Mesenchymal stem cell (in vitro differentiated cells and primary cell): ENCODE data around the gene COG7.

Experiments
- DNase-seq: peaks from one replicate; pipeline ENCODE4 v3.0.0-alpha.2; 2013
- H2AFZ ChIP-seq: one replicate; pipeline ENCODE4 v1.6.1; 2013; ENCODE audit warnings: low read depth, mild to moderate bottlenecking, control low read depth, inconsistent platforms, low read length, moderate library complexity
- H2AK5ac ChIP-seq: 2 replicates; pipeline ENCODE4 v1.6.1; 2013; ENCODE audit warnings: low read length, moderate library complexity, mild to moderate bottlenecking, inconsistent platforms; ENCODE audit not compliant: severe bottlenecking
- H2BK120ac ChIP-seq: one replicate; pipeline ENCODE4 v1.6.1; 2013; ENCODE audit warnings: low read depth, mild to moderate bottlenecking, inconsistent platforms, low read length, moderate library complexity
- H2BK12ac ChIP-seq, 2 experiments: one replicate each; pipeline ENCODE4 v1.6.1; 2013; ENCODE audit warnings: inconsistent platforms in 2 of 2, low read length in 2 of 2, mild to moderate bottlenecking in 2 of 2, moderate library complexity in 2 of 2, control low read depth in 1 of 2
- H2BK15ac ChIP-seq: one replicate; pipeline ENCODE4 v1.6.1; 2013; ENCODE audit warnings: mild to moderate bottlenecking, low read depth, inconsistent platforms; ENCODE audit not compliant: poor library complexity, severe bottlenecking
- H2BK5ac ChIP-seq: 2 replicates; pipeline ENCODE4 v1.6.1; 2013; ENCODE audit warnings: low read depth, mild to moderate bottlenecking, low read length, control low read depth, inconsistent platforms; ENCODE audit not compliant: poor library complexity, severe bottlenecking
- H3K14ac ChIP-seq, 2 experiments: one replicate each; pipeline ENCODE4 v1.6.1; 2013; ENCODE audit warnings: inconsistent platforms in 2 of 2, low read length in 2 of 2, control low read depth in 1 of 2, mild to moderate bottlenecking in 1 of 2, moderate library complexity in 1 of 2
- H3K18ac ChIP-seq, 2 experiments: one replicate each; pipeline ENCODE4 v1.6.1; 2013; ENCODE audit warnings: inconsistent platforms in 2 of 2, low read length in 2 of 2, control low read depth in 1 of 2, low read depth in 1 of 2, mild to moderate bottlenecking in 1 of 2
- H3K23ac ChIP-seq, 2 experiments: one replicate each; pipeline ENCODE4 v1.6.1; 2013; ENCODE audit warnings: inconsistent platforms in 2 of 2, low read length in 2 of 2, mild to moderate bottlenecking in 2 of 2, moderate library complexity in 2 of 2, control low read depth in 1 of 2
- H3K27ac ChIP-seq: 2 replicates; pipeline ENCODE4 v1.5.1; 2013; ENCODE audit warnings: mild to moderate bottlenecking, moderate library complexity, low read length, control low read depth, inconsistent platforms; ENCODE audit not compliant: poor library complexity, severe bottlenecking
- H3K27me3 ChIP-seq, 2 experiments: 2 replicates each; pipeline versions ENCODE4 v1.6.1 to v1.7.0; 2013; ENCODE audit warnings: low read length in 2 of 2, mild to moderate bottlenecking in 2 of 2, moderate library complexity in 2 of 2, control low read depth in 1 of 2, inconsistent platforms in 1 of 2; ENCODE audit not compliant: control insufficient read depth in 1 of 2, insufficient read depth in 1 of 2
- H3K36me3 ChIP-seq, 2 experiments: 2 replicates each; pipeline versions ENCODE4 v1.6.1 to v1.7.0; 2013; ENCODE audit warnings: low read length in 2 of 2, control low read depth in 1 of 2, inconsistent platforms in 1 of 2, low read depth in 1 of 2, mild to moderate bottlenecking in 1 of 2; ENCODE audit not compliant: insufficient read depth in 2 of 2, control insufficient read depth in 1 of 2
- H3K4ac ChIP-seq, 2 experiments: one replicate each; pipeline ENCODE4 v1.6.1; 2013; ENCODE audit warnings: inconsistent platforms in 2 of 2, low read length in 2 of 2, mild to moderate bottlenecking in 2 of 2, moderate library complexity in 2 of 2, control low read depth in 1 of 2, low read depth in 1 of 2
- H3K4me1 ChIP-seq: 2 replicates; pipeline ENCODE4 v1.6.1; 2013; ENCODE audit warnings: low read depth, low read length, control low read depth; ENCODE audit not compliant: control insufficient read depth, insufficient read depth
- H3K4me2 ChIP-seq: 2 replicates; pipeline ENCODE4 v1.6.1; 2013; ENCODE audit warnings: low read length, mild to moderate bottlenecking, inconsistent platforms; ENCODE audit not compliant: poor library complexity, severe bottlenecking
- H3K4me3 ChIP-seq, 2 experiments: 2 replicates each; pipeline versions ENCODE4 v1.5.1 to v1.7.0; 2013; ENCODE audit warnings: low read length in 2 of 2, mild to moderate bottlenecking in 2 of 2, control low read depth in 1 of 2, low read depth in 1 of 2; ENCODE audit not compliant: insufficient read depth in 1 of 2
- H3K79me1 ChIP-seq: replicated peaks from 2 replicates; pipeline ENCODE4 v1.6.1; 2013; ENCODE audit warnings: mild to moderate bottlenecking, control low read depth, low read length, inconsistent platforms; ENCODE audit not compliant: poor library complexity, severe bottlenecking
- H3K9ac ChIP-seq: 2 replicates; pipeline ENCODE4 v1.7.0; 2013; ENCODE audit warnings: mild to moderate bottlenecking, low read length, moderate library complexity
- H3K9me3 ChIP-seq: 2 replicates; pipeline ENCODE4 v1.7.0; 2013; ENCODE audit warnings: mild to moderate bottlenecking, low read length; ENCODE audit not compliant: control insufficient read depth
- H4K8ac ChIP-seq: one replicate; pipeline ENCODE4 v1.6.1; 2013; ENCODE audit warnings: inconsistent platforms, mild to moderate bottlenecking, low read length, moderate library complexity
- H4K91ac ChIP-seq: one replicate; pipeline ENCODE4 v1.6.1; 2013; ENCODE audit warnings: mild to moderate bottlenecking, low read length, inconsistent platforms
- WGBS: methylation state at CpG from one replicate; pipeline ENCODE4 v1.1.7; 2013; ENCODE audit warnings: mixed read lengths; 5-methylcytosine and 5-hydroxymethylcytosine counted together

The COG7 gene

DNA sequence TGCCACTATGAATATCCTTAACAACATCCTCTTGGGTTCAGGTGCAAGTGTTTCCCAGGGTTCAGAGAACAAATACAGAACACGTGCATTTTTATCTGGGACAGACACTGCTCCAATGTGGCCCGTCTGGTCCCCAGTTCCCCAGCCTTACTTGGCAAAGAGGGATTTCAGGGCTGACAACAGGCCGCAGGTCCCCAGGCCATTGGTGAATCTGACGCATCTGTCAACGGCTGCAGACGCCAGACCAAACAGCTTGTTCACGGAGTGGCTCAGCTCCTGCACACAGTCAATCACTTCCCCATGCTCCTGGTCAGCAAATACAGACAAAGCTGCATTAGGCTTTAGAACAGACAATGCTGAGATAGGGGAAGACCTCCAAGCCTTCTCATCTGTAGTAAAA, 36.2 kb downstream of the COG7 start:
- H3K4me3 ChIP-seq: no peak overlapping the region
- H2BK120ac ChIP-seq: no peak overlapping the region
- H3K36me3 ChIP-seq: peaks cover 46 to 66% of the 10 kb centered on the region in 2 experiments
- H3K9me3 ChIP-seq: no peaks in the 10 kb centered on the region
- no peak overlapping the region for H2AFZ ChIP-seq
- no peak for DNase-seq
- H3K18ac ChIP-seq: no peak overlapping the region
- H2BK15ac ChIP-seq: no peak overlapping the region
- H2BK12ac ChIP-seq: no peak overlapping the region
- H3K79me1 ChIP-seq: no peaks in the 10 kb centered on the region
- no peak overlapping the region for H3K14ac ChIP-seq
- no peak overlapping the region for H4K91ac ChIP-seq
- H2AK5ac ChIP-seq: no peak overlapping the region
- WGBS: 94% methylated on average over 7 of the region's 7 CpGs
- no peak overlapping the region for H3K9ac ChIP-seq
- H3K23ac ChIP-seq: no peak overlapping the region
- H4K8ac ChIP-seq: no peak overlapping the region
- no peak overlapping the region for H2BK5ac ChIP-seq
- peaks cover 4% of the 10 kb centered on the region for H3K4me1 ChIP-seq
- H3K4me2 ChIP-seq: no peak overlapping the region
- no peak overlapping the region for H3K4ac ChIP-seq
- no peaks in the 10 kb centered on the region for H3K27me3 ChIP-seq
- no peak overlapping the region for H3K27ac ChIP-seq

DNA sequence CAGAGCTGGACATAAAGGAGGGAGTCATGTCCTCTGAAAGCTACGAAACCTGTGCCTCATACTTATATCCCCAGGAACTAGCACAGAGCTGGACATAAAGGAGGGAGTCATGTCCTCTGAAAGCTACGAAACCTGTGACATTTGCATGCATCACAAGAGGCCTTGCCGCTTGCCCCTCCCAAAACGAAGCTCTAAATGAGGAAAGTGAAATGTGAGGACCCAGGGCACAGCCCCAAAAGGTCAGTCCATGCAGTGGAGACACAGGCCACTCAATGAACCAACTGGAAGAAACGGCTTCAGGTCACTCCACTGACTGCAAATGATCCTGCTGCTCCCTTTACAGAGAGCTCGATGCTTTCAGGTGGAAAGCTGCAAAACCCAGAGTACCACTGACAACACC, 38.3 kb downstream of the COG7 start:
- Histone ChIP-seq H3K9me3 (no peaks in the 10 kb centered on the region), H2BK15ac (no peak overlapping the region), H2BK12ac (no peak overlapping the region), H3K27me3 (no peaks in the 10 kb centered on the region), H3K4me3 (no peak overlapping the region), H4K91ac (no peak overlapping the region), H3K36me3 (peaks cover 43 to 81% of the 10 kb centered on the region in 2 experiments), H2AK5ac (no peak overlapping the region), H3K23ac (no peak overlapping the region), H3K79me1 (no peaks in the 10 kb centered on the region), H3K9ac (no peak overlapping the region), H2AFZ (no peak overlapping the region), H3K14ac (no peak overlapping the region), H3K4me1 (peaks cover 6% of the 10 kb centered on the region), H3K18ac (no peak overlapping the region), H3K4me2 (no peak overlapping the region), H2BK5ac (no peak overlapping the region), H3K27ac (no peak overlapping the region), H2BK120ac (no peak overlapping the region), H3K4ac (no peak overlapping the region), H4K8ac (no peak overlapping the region)
- WGBS: 97% methylated on average over 5 of the region's 6 CpGs
- no peak for DNase-seq

GRCh38 chr16:23410176-23410575, 42.8 kb downstream of the COG7 start:
- Histone ChIP-seq H3K9me3 (no peaks in the 10 kb centered on the region), H4K91ac (no peak overlapping the region), H3K27me3 (no peaks in the 10 kb centered on the region), H3K4me3 (no peak overlapping the region), H2BK5ac (no peak overlapping the region), H2BK120ac (no peak overlapping the region), H2BK12ac (no peak overlapping the region), H3K4me2 (no peak overlapping the region), H3K27ac (peak overlapping the region; percentile 52), H4K8ac (no peak overlapping the region), H3K23ac (no peak overlapping the region), H3K14ac (no peak overlapping the region), H3K4ac (no peak overlapping the region), H3K79me1 (peaks cover 1% of the 10 kb centered on the region), H2AK5ac (peak overlapping the region; percentile 1), H2AFZ (no peak overlapping the region), H3K18ac (no peak overlapping the region), H3K36me3 (peaks cover 43 to 81% of the 10 kb centered on the region in 2 experiments), H2BK15ac (no peak overlapping the region), H3K4me1 (peaks cover 11% of the 10 kb centered on the region), H3K9ac (no peak overlapping the region)
- WGBS: 69% methylated on average over 3 of the region's 4 CpGs
- DNase-seq: no peak

DNA sequence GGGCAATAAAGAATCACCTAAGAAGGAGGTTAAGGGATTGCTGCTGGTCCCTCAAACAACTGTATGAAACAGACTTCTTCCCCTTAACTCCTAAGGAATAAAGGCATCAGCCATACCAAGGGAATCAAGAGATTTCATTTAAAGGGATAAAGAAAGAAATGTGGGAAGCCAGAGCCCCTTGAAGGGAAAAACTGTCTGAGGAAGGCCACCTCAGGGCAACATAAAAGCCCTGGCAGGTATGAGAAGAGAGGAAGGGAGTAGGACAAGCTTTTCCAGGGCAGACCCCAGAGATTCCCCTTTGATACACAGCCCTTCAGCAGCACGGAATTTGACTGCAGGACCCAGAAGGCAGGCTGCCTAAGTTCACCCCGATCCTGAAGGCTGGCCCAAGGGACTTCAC, 43.5 kb downstream of the COG7 start:
- no peak overlapping the region for H4K8ac ChIP-seq
- H3K4ac ChIP-seq: no peak overlapping the region
- peaks cover 1% of the 10 kb centered on the region for H3K79me1 ChIP-seq
- no peak overlapping the region for H3K14ac ChIP-seq
- no peak overlapping the region for H3K4me2 ChIP-seq
- no peak overlapping the region for H2BK5ac ChIP-seq
- peaks cover 15% of the 10 kb centered on the region for H3K4me1 ChIP-seq
- H3K9ac ChIP-seq: no peak overlapping the region
- H2BK12ac ChIP-seq: no peak overlapping the region
- no peak overlapping the region for H3K23ac ChIP-seq
- H3K4me3 ChIP-seq: no peak overlapping the region
- WGBS: 97% methylated on average over 2 of the region's 2 CpGs
- H3K27me3 ChIP-seq: no peaks in the 10 kb centered on the region
- H3K27ac ChIP-seq: peak overlapping the region; percentile 52
- H3K36me3 ChIP-seq: peaks cover 43 to 81% of the 10 kb centered on the region in 2 experiments
- no peak overlapping the region for H2BK120ac ChIP-seq
- H2BK15ac ChIP-seq: no peak overlapping the region
- H2AK5ac ChIP-seq: peak overlapping the region; percentile 43
- H3K9me3 ChIP-seq: no peaks in the 10 kb centered on the region
- H4K91ac ChIP-seq: no peak overlapping the region
- H2AFZ ChIP-seq: no peak overlapping the region
- no peak for DNase-seq
- no peak overlapping the region for H3K18ac ChIP-seq
